SKM-1 (cell line): ENCODE measurements around the gene LCN12.

Experiments
- DNase-seq: peaks from one replicate; lab custom pipeline; 2025; ENCODE audit not compliant: unreplicated experiment; lab: John Stamatoyannopoulos, UW

The LCN12 gene

DNA sequence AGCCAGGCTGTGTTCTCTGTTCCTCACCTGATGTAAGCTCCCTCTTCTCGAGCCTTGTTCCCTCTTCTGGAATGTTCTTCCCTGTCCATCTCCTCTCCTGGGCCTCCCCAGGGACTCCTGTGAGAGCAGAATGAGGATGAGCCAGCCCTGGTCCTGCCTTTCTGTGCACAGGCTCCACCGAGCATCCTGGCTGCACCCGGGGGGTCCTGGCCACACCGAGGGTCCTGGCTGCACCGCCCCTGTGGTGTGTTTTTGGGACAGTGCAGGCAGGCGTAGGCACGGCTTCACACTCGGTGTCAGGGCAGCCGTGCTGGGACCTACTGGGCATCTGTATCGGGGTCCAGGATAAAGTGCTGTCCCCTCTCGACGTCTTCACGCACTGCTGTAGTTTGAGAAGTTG is 25.3 kb upstream of the LCN12 start:
- DNase-seq, result no peak

DNA sequence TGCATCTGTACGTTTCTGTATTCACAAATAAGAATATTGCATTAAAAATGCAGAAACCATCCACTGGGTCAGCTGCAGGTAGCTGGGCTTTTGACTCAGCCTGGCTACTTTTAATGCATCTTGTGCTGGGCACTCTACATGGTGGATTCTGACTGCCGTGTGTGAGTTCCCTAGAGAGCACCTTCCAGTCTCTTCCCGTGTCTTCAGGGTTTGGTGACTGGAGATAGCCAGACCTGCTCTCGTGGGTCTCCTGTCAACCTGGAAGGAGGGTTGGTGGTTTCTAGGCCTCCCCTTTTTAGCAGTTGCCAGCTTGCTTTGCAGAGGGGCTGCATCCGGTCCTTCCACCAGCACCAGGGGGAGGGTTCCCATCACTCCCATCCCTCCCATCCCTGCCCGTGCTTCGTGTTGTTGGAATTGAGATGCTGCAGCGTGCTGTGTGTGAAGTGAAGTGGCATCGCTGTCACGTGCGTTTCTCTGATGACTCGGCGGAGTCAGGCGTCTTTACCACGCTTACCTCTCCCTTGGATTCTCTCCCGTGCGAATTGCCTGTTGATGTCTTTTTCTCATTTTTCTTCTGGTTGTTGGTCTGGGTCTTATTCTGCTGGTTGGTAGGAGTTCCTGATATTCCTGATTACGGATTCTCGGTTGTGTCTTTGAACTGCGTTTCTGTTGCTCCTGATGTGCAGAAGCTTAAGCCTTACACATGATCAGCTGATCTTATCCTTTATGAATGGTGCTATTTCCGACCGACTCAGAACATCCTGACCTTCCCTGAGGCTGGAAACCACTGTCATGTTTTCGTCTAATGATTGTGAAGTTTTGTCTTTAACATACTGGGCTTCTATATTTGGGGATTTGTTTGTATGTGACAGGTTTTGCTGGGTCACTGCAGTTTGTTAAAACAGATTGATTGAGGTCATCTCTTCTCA is 24.5 kb upstream of the LCN12 start:
- DNase-seq, result no peak

DNA sequence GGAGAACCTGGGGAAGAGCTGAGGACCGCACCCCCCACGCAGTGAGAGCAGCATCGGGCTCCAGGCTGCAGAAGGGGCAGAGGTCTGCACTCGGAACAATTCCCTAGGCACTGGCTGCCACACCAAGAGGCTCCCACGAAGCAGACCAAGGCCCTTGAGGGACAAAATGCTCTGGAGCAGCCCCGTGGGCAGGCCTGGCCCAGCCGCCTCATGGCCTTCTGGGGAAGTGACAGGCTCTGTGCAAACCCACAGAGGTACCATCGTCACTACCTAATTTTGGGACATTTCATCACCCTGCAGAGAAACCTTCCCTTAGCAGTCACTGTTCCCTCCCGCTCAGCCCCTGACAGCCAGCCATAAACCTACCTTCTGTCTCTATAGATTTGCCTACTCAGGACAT is 23.5 kb upstream of the LCN12 start:
- no peak for DNase-seq

DNA sequence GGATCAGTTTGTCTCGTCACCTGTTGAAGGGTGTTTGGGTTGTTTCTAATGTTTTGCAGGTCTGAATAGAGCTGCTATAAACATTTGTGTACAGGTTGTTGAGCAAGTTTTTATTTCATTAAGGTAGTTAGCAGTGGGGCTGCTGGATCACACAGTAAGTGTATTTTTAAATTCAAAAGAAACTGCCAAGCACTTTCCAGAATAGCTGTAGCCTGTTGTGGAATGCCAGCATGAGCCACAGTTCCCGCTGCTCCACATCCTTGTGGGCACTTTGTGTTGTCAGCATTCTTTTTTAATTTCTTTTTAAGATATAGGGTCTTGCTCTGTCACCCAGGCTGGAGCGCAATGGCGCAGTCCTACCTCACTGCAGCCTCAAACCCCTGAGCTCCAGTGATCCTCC is 22.1 kb upstream of the LCN12 start:
- no peak for DNase-seq

DNA sequence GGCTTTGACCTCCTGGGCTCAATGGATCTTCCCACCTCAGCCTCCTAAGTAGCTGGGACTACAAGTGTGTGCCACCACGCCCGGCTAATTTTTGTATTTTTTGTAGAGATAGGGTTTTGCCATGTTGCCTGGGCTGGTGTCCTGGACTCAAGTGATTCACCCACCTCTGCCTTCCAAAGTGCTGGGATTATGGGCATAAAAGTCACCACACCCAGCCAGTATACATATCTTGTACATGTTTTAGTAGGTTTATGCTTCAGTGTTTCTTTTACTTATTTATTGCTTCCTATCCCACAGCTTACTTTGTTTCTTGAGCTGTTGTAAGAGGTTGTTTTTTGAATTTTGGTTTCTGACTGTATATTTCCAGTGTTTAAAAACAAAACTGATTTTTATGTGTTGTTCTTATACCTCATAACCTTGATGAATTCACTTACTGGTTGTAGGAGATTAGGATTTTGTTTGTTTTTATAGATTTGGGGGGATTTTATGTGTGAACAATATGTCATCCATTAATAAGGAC is 20.4 kb upstream of the LCN12 start:
- no peak for DNase-seq

DNA sequence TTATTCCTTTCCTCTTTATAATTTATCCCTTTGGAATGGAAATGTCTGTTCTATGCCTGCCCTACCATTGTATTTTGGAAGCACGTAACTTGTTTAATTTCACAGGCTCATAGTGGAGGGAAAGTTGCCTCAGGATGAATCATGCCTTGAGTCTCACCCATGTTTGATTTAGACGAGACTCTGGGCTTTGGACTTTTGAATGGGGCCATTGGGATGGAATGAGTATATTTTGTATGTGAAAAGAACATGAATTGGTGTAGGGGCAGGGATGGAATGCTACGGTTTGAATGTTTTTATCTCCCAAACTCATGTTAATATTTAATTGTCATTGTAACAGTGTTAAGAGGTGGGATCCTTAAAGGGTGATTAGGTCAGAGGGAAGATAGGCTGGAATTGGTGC is 17.8 kb upstream of the LCN12 start:
- no peak for DNase-seq

DNA sequence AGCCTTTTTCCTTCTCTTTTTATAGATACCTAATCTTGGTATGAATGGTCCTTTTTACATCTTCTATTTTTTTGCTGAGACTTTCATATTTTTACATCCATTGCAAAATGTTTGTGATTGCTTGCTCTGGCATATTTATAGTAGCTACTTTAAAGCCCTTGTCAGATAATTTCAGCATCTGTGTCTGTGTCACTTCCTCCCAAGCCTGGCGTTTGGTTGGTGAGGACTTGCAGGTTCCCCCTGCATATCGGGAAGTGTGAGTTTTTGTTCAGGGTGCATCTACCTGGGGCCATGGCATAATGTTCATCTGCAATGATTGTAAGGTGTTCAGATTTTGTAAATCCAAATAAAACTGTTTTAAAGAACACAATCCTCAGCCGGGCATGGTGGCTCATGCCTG is 16.4 kb upstream of the LCN12 start:
- no peak for DNase-seq

DNA sequence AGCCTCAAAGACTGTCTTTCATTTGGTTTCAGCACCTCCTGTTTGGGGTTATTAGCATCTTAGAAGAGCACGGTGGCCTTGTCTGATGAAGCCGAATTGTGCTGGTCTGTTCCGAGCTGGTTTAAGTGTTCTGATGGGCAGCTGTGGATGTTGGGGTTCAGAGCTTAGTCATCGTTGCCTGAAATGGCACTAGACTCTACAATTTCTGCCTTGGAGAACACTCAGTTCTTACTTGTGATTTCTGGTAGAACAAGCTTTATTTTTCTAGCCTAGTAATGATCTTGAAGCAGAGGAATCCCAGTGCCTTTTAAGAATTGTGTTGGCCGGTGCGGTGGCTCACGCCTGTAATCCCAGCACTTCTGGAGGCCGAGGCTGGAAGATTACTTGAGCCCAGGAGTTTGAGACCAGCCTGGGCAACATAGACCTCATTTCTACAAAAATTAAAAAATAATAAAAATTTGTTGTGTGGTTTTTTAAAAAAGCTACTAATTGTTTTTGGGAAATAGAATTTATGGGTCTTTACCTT is 15.4 kb upstream of the LCN12 start:
- DNase-seq, result no peak

DNA sequence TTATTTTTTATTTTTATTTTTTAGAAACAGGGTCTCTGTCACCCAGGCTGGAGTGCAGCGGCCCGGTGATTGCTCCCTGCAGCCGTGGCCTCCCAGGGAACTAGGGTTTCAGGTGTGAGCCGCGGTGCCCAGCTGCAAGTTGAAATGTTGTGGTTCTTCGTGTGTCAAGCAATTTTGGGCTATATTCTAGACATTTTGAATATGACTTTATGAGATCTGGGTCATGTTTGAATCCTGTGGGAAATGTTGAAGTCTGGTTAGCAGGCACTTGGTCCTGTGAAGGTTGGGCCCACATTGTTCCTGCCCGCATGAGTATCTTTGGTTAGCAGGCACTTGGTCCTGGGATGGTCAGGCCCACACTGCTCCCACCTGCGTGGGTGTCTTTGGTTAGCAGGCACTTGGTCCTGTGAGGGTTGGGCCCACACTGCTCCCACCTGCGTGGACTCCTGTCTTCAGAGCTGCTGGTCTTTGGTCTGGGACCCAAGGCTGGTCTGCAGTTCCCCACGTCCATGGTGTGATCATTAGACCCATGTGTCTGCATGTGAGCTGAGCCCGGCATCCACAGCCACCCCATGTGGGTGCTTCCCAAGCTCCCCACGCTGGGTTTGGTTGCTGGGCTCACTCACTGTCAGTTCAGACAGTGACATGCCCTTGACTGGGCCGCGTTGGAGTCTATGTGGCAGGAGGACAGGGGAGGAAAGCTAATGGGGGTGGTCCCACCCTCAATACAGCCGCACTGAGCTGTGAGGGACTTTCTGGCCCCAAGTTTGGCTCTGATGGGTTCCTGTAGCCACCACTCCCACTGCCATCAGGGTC is 14.7 kb upstream of the LCN12 start:
- DNase-seq, result no peak

DNA sequence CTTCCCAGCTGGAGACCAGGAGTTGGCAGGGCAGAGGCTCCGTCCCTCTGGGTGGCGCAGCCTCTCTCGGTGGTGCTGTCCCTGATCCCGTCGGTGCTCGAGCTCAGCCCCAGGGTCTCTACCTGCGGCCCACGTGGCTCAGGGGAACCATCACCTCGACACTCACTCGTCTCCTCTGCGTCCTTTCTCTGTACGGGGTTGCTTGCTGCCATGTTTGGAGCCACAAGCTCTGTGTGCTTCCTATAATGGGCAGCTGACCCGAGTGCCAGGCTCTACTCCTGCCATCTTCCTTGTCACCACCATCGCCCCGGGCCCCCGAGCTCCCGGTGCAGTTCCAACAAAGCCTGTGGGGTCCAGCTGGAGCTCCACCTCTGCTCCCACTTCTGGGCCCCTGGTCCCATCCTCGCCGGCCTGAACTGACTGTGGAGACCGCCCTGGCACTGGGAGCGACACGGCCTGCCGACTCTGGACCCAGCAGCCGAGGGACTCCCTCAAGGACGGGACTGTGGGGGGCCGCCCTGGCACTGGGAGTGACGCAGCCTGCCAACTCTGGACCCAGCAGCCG is 12.6 kb upstream of the LCN12 start:
- no peak for DNase-seq

DNA sequence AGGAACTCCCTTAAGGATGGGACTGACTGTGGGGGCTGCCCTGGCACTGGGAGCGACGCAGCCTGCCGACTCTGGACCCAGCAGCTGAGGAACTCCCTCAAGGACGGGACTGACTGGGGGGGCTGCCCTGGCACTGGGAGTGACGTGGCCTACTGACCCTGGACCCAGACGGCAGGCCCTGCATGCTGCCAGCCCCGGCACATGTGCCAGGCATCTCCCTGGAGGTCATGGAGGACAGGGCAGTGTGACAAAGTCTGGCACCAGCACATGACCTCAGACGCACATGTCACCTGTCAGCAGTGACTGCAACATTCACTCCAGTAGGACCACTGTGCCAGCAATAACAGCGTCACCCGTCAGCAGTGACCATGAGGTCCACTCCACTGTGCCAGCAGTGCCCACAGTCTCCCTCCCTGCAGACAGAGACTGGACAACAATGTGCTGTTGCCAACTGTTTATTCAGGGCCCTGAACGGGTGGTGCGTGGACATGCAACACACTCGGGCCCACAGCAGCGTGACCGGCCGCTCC is 12.0 kb upstream of the LCN12 start:
- DNase-seq, result no peak

DNA sequence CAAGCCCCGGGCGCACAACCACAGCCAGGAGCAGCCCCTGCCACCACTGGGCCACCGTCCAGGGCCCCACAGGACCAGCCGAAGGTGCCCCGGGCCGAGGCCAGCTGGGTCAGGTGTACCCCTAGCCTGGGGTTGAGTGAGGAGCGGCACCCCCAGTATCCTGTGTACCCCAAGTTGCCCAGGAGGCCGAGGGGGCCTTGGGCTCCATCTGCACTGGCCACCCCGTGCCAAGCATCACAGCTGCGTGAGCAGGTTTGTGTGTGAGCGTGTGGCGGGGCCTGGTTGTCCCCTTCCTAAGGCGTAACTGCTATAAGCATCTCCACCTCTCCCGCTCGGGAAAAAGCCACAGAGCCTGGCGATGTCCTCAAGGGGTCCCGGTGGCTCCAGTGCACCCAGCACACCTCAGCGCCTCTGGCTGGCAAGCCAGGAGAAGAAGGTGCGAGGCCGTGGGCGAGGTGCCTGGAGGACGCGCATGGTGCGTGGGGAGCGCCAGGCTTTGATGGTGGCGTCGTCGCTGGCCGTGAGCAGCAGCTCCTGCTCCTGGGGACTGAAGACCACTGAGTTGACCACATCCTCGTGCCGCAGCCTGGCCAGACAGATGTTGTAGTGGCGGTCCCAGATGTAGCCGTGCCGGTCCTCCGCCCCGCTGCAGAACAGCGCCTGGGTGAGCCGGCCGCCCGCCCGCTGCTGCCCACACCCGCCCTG is 11.4 kb upstream of the LCN12 start:
- DNase-seq, result no peak

DNA sequence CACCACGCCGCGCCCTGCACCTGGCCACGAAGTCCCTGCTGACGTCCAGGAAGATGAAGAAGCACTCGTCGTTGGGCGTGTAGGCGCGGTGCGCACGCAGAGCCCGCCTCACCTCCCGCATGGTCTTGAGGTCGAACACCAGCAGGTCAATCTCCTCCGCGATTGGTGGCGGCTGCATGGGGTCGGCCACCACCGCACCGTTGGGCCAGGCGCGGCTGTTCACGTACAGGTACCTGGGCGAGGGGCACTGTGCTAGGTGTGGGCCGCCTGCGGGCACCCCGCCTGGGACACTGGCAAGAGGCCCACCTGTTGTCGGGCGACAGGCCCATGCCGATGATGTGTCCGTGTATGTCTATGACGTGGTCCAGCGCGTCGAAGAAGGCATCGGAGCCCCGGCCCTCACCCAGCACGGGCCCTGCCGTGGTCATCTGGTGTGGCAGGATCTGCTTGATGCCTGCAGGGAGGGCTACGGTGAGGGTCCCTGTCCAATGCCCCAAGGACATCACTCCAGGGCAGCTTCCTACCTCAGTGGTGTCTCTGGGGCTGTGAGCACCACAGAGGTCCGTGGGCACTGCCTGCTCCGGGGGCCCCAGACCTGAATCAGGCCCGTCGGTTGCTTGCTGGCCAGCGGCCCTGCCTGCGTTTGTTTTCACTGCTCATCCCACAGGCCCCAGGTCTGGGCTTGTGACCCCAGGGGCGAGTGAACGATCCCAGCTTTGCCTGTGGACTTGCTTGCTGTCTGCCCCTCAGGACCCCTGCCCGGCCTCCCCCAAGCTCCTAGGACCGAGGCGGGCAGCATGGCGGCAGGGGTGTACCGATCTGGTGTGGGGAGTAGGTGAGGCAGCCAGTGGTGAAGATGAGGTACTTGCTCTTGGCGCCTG is 10.6 kb upstream of the LCN12 start:
- DNase-seq, result no peak

DNA sequence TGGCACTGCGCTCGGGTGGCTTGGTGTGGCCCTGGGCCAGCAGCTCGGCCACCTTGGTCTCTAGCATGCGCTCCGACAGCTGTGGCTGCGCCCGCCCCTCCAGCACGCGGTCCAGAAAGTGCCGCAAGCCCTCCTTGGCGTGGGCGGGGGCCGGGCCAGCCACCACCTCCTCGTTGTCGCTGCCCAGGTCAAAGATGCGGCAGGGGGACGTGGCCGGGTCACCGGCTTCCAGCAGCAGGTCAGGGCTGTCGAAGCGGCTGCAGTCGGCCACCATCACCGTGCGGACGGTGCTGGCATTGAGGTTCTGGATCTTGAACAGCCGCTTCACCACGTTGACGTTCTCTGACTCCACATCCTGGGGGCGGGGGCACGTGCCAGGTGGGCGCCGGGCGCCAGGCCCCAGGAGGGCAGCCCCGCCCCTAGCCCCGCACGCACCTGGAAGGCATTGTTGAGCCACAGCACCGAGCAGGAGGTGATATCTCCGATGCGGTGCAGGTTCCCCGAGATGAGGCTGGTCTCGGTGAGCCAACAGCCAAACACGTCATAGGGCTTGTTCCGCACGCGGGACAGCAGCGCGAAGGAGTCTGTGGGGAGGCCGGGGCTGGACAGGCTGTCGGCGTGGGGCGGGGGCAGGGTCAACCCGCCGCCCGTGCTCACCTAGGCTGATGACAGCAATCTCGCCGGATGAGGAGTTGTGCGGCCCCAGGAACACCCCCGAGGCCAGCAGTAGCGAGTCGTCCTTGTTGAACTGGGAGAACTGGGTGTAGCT is 9.8 kb upstream of the LCN12 start:
- DNase-seq, result no peak

DNA sequence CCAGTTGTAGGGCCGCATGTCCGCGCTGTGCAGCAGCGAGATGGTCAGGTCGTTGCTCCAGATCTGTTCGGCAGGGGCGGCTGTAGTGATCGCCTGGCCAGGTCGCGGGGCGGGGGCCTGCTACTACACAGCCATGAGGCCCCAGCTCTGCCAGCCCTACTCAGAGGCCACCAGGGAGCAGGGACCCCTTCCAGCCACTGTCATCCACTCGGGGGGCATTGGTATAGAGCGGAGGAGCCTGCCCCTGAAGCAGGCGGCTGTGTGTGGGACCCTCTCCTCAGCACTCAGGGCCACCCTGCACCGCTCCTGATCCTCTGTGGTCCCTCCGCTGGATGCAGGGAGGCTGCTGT is 9.2 kb upstream of the LCN12 start:
- no peak for DNase-seq

DNA sequence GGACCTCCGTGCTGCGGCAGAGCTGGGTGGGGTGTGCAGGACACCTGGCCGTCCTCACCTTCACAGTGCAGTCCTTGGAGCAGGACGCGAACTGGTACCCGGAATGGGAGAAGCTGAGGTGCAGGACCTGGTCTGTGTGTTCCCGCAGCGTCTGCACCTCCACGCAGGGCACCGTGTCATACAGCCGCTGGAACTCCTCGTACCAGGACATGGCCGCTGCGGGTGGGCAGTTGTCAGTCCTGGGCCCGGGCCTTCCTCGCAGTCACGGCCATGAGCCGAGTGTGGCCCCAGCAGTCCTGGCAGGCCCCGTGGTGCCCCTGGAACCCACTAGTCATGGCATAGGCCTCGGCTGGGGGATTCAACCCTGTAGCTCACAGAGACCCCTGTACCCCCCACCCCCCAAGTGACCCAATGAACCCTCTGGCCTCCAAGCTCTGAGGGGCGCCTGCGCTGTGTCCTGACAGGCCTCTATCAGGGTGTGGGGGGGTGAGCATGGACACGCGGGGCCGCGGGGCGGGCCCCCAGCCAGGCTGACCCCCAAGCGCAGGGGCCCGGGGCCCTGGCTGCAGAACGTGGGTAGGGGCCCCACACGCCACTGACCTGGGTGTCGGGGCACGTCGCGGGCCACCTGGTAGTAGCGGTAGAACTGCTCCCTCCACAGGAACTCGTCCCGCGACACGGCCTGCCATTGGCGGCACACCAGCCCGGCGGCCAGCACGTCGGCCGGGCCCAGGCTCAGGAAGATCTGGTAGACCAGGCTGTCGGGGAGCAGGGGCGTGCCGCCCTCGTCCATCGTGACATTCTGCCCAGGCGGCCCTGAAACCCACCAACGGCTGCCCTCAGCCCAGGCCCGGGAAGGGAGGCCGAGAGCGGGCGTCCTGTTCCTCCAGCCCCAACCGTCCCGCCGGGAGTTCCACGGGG is 8.5 kb upstream of the LCN12 start:
- no peak for DNase-seq

DNA sequence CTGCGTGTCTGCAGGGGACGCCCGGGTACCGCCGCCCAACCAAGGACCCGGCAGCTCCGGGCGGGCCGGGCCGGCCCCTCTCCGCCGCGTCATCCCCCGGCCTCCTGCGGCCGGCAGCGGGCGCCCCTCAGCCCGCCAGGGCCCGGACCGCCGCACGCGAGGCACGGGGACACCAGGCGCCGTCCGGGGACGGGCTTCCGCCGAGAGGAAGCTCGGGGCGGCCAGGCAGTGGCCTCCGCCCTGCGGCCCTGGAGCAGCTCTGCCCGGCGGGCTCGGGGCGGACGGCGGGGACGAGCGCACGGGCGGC is 7.9 kb upstream of the LCN12 start:
- DNase-seq, result no peak
